GM23338 (cell line): ENCODE data around the gene DNAAF3. TPM values are rescaled to one million over a fixed set of nuclear protein-coding genes. Genes with fewer than 3 reads are reported as not detected.

Experiments used
- ATAC-seq: fragments of 200-7000 bp; cut with Tn5 transposase; 3 replicates; pipeline ENCODE4 v1.9.1; 2020
- DNase-seq: peaks from one replicate; pipeline ENCODE4 v3.0.0-alpha.2; 2015; ENCODE audit warnings: low spot score
- H2AFZ ChIP-seq: fragments of 200-600 bp; sonication (generic); 2 replicates; pipeline ENCODE4 v1.8.0; 2016; ENCODE audit warnings: antibody characterized with exemption, mild to moderate bottlenecking, moderate library complexity
- H3F3A ChIP-seq: fragments of 200-600 bp; sonication (generic); replicated peaks from 2 replicates; pipeline ENCODE4 v1.8.0; 2017; ENCODE audit warnings: antibody characterized with exemption, mixed run types, low read depth
- H3K27ac ChIP-seq: fragments of 200-600 bp; sonication (generic); 2 replicates; pipeline ENCODE4 v1.6.1; 2016; ENCODE audit warnings: low read depth
- H3K27me3 ChIP-seq: fragments of 200-600 bp; sonication (generic); 2 replicates; pipeline ENCODE4 v1.8.0; 2016; ENCODE audit warnings: mild to moderate bottlenecking, mixed run types, moderate library complexity; ENCODE audit not compliant: insufficient read depth
- H3K36me3 ChIP-seq: fragments of 200-600 bp; sonication (generic); 2 replicates; pipeline ENCODE4 v1.8.0; 2016; ENCODE audit warnings: mild to moderate bottlenecking; ENCODE audit not compliant: insufficient read depth
- H3K4me1 ChIP-seq: fragments of 200-600 bp; sonication (generic); 2 replicates; pipeline ENCODE4 v1.8.0; 2016; ENCODE audit warnings: mild to moderate bottlenecking, moderate library complexity; ENCODE audit not compliant: insufficient read depth
- H3K4me2 ChIP-seq: fragments of 200-600 bp; sonication (generic); 2 replicates; pipeline ENCODE4 v1.7.1; 2017; ENCODE audit warnings: mixed run types
- H3K4me3 ChIP-seq: fragments of 200-600 bp; sonication (generic); 2 replicates; pipeline ENCODE4 v1.6.1; 2016; ENCODE audit warnings: mixed run types
- H3K79me2 ChIP-seq: fragments of 200-600 bp; sonication (generic); replicated peaks from 2 replicates; pipeline ENCODE4 v1.8.0; 2017; ENCODE audit warnings: mild to moderate bottlenecking; ENCODE audit not compliant: insufficient read depth
- H3K9me2 ChIP-seq: fragments of 200-600 bp; sonication (generic); 2 replicates; pipeline ENCODE4 v1.8.0; 2017; ENCODE audit not compliant: insufficient read depth
- H4K20me1 ChIP-seq: fragments of 200-600 bp; sonication (generic); replicated peaks from 2 replicates; pipeline ENCODE4 v1.8.0; 2017; ENCODE audit warnings: mild to moderate bottlenecking; ENCODE audit not compliant: insufficient read depth
- H3K27ac Mint-ChIP-seq: 2 replicates; pipeline ENCODE4 v1.8.0; 2020; ENCODE audit warnings: inconsistent platforms, mild to moderate bottlenecking, moderate library complexity, mixed read lengths
- H3K27me3 Mint-ChIP-seq: 3 replicates; pipeline ENCODE4 v1.8.0; 2022; ENCODE audit warnings: low read depth, mild to moderate bottlenecking, moderate library complexity, mixed read lengths, inconsistent platforms; ENCODE audit not compliant: insufficient read depth, poor library complexity
- H3K36me3 Mint-ChIP-seq: 3 replicates; pipeline ENCODE4 v1.8.0; 2021; ENCODE audit warnings: low read depth, mild to moderate bottlenecking, inconsistent platforms, moderate library complexity, mixed read lengths
- H3K4me1 Mint-ChIP-seq: 3 replicates; pipeline ENCODE4 v1.8.0; 2020; ENCODE audit warnings: mild to moderate bottlenecking, inconsistent platforms, mixed read lengths
- H3K4me3 Mint-ChIP-seq: 3 replicates; pipeline ENCODE4 v1.8.0; 2021; ENCODE audit warnings: moderate library complexity, mild to moderate bottlenecking, inconsistent platforms, mixed read lengths
- H3K9me3 Mint-ChIP-seq: 3 replicates; pipeline ENCODE4 v1.8.0; 2020; ENCODE audit warnings: moderate library complexity, mild to moderate bottlenecking, inconsistent platforms, mixed read lengths
- CREB1 ChIP-seq: fragments of 250-450 bp; sonication (Bioruptor Pico); IDR thresholded peaks from 2 replicates; pipeline ENCODE4 v1.5.0; 2020; ENCODE audit warnings: low read depth, mild to moderate bottlenecking, moderate library complexity
- JUNB ChIP-seq: IDR thresholded peaks from one replicate; pipeline ENCODE4 v1.6.1; 2016; ENCODE audit warnings: antibody characterized with exemption; ENCODE audit not compliant: unreplicated experiment
- POLR2AphosphoS5 ChIP-seq: IDR thresholded peaks from 2 replicates; pipeline ENCODE4 v1.6.1; 2016; ENCODE audit warnings: antibody characterized with exemption, low read depth
- ZNF114 ChIP-seq: fragments of 250-450 bp; sonication (Bioruptor Pico); IDR thresholded peaks from 2 replicates; pipeline ENCODE4 v1.5.0; 2020; ENCODE audit warnings: mild to moderate bottlenecking, moderate library complexity
- ZNF331 ChIP-seq: fragments of 250-450 bp; sonication (Bioruptor Pico); IDR thresholded peaks from 2 replicates; pipeline ENCODE4 v1.5.0; 2020; ENCODE audit warnings: low read depth, mild to moderate bottlenecking, moderate library complexity
- ZNF462 ChIP-seq: fragments of 250-450 bp; sonication (Bioruptor Pico); IDR thresholded peaks from 2 replicates; pipeline ENCODE4 v1.5.0; 2020; ENCODE audit warnings: mild to moderate bottlenecking, moderate library complexity
- polyA plus RNA-seq: library from polyadenylated mRNA; unstranded; fragments of >200 nt; fragmentation: Nextera tagmentation; extraction: Ambion mirVana; gene quantifications from 2 replicates; pipeline ENCODE4 v1.2.1, GENCODE V29; 2016
- total RNA-seq: library from RNA; depleted of rRNA; stranded (reverse); fragments of >200 nt; shearing (Covaris generic); gene quantifications from 2 replicates; pipeline ENCODE4 v1.2.3, GENCODE V29; 2014

Gene DNAAF3
- total and polyA plus RNA-seq, 2 experiments from 2014 or later = 8.5 to 9.0 TPM

GRCh38 chr19:55208880-55209692 lies 42.7 kb upstream of the DNAAF3 start, which contains the start of gene PTPRH (continued):
- no peak for TF ChIP-seq ZNF114 (CRISPR knock-in tag)
- TF ChIP-seq JUNB = no peak
- TF ChIP-seq POLR2AphosphoS5 = no peak

- Mint-ChIP-seq H3K4me3 (peak overlapping the region; percentile 35; the same call in 1 of the 3 replicates), H3K4me1 (peaks cover 10% of the 10 kb centered on the region), H3K9me3 (peaks cover 5% of the 10 kb centered on the region), H3K27me3 (peaks cover 10% of the 10 kb centered on the region), H3K27ac (no peak overlapping the region), H3K36me3 (no peaks in the 10 kb centered on the region)
- no peaks in the 10 kb centered on the region for H3K79me2 ChIP-seq
- H3K4me2 ChIP-seq = peak overlapping the region; percentile 60
- no peaks in the 10 kb centered on the region for H3K4me1 ChIP-seq
- H4K20me1 ChIP-seq = no peaks in the 10 kb centered on the region
- TF ChIP-seq CREB1 (no peak), ZNF462 (no peak), ZNF331 (CRISPR knock-in tag) (no peak)
- H3K36me3 ChIP-seq = no peaks in the 10 kb centered on the region
- H3K27me3 ChIP-seq = no peaks in the 10 kb centered on the region
- H3F3A ChIP-seq = no peaks in the 10 kb centered on the region
- H3K4me3 ChIP-seq = peak overlapping the region; percentile 34; the same call in 1 of the 2 replicates
- ATAC-seq = peak; percentile 99
- no peak overlapping the region for H3K27ac ChIP-seq
- peak overlapping the region; percentile 66; the same call in 1 of the 2 replicates for H2AFZ ChIP-seq
- H3K9me2 ChIP-seq = no peaks in the 10 kb centered on the region
- DNase-seq = peak; percentile 83
Measured at GRCh38 chr19:55206664-55207500, 40.5 kb upstream of the DNAAF3 start.
